ENCODE data around the gene ZNF768. TPM values are rescaled to one million over a fixed set of nuclear protein-coding genes. Genes with fewer than 3 reads are reported as not detected.

The ZNF768 gene
- total and polyA plus RNA-seq, 2 of the 13 experiments (the other 11 are each of a cell fraction or from before 2014, with no cell fraction given) = 26.7 to 34.4 TPM

- no peak; the same call in 1 of the 2 replicates for TF ChIP-seq ZBTB10 (CRISPR knock-in tag; IDR thresholded peaks at IDR 0.05; ENCODE audit: borderline replicate concordance)
- TF ChIP-seq ZNF577 (CRISPR knock-in tag; IDR thresholded peaks at IDR 0.05; ENCODE audit: borderline replicate concordance, low read depth) = no peak
- no peak for TF ChIP-seq ZNF496 (CRISPR knock-in tag; IDR thresholded peaks at IDR 0.05; ENCODE audit: insufficient replicate concordance)
- TF ChIP-seq ETV6 (CRISPR knock-in tag; conservative IDR thresholded peaks at IDR 0.05) = peak; percentile 53; the same call in 1 of the 2 replicates
- no peak; the same call in 1 of the 2 replicates for TF ChIP-seq HES4 (CRISPR knock-in tag; IDR thresholded peaks at IDR 0.05; ENCODE audit: borderline replicate concordance)
- peak; percentile 65 for TF ChIP-seq TBL1XR1 (IDR thresholded peaks at IDR 0.05; ENCODE audit: borderline replicate concordance, low read length, partially characterized antibody)
- TF ChIP-seq, protein P1, sequence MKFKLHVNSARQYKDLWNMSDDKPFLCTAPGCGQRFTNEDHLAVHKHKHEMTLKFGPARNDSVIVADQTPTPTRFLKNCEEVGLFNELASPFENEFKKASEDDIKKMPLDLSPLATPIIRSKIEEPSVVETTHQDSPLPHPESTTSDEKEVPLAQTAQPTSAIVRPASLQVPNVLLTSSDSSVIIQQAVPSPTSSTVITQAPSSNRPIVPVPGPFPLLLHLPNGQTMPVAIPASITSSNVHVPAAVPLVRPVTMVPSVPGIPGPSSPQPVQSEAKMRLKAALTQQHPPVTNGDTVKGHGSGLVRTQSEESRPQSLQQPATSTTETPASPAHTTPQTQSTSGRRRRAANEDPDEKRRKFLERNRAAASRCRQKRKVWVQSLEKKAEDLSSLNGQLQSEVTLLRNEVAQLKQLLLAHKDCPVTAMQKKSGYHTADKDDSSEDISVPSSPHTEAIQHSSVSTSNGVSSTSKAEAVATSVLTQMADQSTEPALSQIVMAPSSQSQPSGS (CRISPR knock-in tag; IDR thresholded peaks at IDR 0.05) = peak; percentile 69
- peak; percentile 81; the same call in 1 of the 2 replicates for TF ChIP-seq ZNF546 (CRISPR knock-in tag; conservative IDR thresholded peaks at IDR 0.05)
- TF ChIP-seq, protein P2, sequence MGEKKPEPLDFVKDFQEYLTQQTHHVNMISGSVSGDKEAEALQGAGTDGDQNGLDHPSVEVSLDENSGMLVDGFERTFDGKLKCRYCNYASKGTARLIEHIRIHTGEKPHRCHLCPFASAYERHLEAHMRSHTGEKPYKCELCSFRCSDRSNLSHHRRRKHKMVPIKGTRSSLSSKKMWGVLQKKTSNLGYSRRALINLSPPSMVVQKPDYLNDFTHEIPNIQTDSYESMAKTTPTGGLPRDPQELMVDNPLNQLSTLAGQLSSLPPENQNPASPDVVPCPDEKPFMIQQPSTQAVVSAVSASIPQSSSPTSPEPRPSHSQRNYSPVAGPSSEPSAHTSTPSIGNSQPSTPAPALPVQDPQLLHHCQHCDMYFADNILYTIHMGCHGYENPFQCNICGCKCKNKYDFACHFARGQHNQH (CRISPR knock-in tag; IDR thresholded peaks at IDR 0.05) = peak; percentile 67; the same call in 1 of the 2 replicates
- TF ChIP-seq, protein P3, sequence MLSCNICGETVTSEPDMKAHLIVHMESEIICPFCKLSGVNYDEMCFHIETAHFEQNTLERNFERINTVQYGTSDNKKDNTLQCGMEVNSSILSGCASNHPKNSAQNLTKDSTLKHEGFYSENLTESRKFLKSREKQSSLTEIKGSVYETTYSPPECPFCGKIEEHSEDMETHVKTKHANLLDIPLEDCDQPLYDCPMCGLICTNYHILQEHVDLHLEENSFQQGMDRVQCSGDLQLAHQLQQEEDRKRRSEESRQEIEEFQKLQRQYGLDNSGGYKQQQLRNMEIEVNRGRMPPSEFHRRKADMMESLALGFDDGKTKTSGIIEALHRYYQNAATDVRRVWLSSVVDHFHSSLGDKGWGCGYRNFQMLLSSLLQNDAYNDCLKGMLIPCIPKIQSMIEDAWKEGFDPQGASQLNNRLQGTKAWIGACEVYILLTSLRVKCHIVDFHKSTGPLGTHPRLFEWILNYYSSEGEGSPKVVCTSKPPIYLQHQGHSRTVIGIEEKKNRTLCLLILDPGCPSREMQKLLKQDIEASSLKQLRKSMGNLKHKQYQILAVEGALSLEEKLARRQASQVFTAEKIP (CRISPR knock-in tag; IDR thresholded peaks at IDR 0.05; ENCODE audit: borderline replicate concordance) = no peak
- TF ChIP-seq ZNF20 (CRISPR knock-in tag; IDR thresholded peaks at IDR 0.05) = no peak
- TF ChIP-seq, protein P4, sequence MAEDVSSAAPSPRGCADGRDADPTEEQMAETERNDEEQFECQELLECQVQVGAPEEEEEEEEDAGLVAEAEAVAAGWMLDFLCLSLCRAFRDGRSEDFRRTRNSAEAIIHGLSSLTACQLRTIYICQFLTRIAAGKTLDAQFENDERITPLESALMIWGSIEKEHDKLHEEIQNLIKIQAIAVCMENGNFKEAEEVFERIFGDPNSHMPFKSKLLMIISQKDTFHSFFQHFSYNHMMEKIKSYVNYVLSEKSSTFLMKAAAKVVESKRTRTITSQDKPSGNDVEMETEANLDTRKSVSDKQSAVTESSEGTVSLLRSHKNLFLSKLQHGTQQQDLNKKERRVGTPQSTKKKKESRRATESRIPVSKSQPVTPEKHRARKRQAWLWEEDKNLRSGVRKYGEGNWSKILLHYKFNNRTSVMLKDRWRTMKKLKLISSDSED (CRISPR knock-in tag; IDR thresholded peaks at IDR 0.05) = no peak
- peak; percentile 97 for TF ChIP-seq ZFY (CRISPR knock-in tag; IDR thresholded peaks at IDR 0.05)
- TF ChIP-seq ZNF446 (CRISPR knock-in tag; IDR thresholded peaks at IDR 0.05) = no peak
- TF ChIP-seq, protein P5, sequence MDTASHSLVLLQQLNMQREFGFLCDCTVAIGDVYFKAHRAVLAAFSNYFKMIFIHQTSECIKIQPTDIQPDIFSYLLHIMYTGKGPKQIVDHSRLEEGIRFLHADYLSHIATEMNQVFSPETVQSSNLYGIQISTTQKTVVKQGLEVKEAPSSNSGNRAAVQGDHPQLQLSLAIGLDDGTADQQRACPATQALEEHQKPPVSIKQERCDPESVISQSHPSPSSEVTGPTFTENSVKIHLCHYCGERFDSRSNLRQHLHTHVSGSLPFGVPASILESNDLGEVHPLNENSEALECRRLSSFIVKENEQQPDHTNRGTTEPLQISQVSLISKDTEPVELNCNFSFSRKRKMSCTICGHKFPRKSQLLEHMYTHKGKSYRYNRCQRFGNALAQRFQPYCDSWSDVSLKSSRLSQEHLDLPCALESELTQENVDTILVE (CRISPR knock-in tag; IDR thresholded peaks at IDR 0.05) = peak; percentile 78; the same call in 1 of the 2 replicates
Observed at GRCh38 chr16:30534368-30535105, 8.2 kb upstream of the ZNF768 start, which contains the start of gene ZNF747 (continued).

Measured in HepG2 (cell line).